ENCODE data around the gene FHAD1. TPM values are rescaled to one million over a fixed set of nuclear protein-coding genes. Genes with fewer than 3 reads are reported as not detected.

FHAD1 gene
- total and polyA plus RNA-seq, 10 of the 15 experiments (the other 5 are each of a cell fraction or from before 2014, with no cell fraction given) = 0.09 to 1.0 (median 0.32) TPM; not detected in 2

- peak; percentile 74 for TF ChIP-seq PBX3 (IDR thresholded peaks at IDR 0.05; ENCODE audit: insufficient replicate concordance, low read depth, low read length)
- TF ChIP-seq HDAC6 (IDR thresholded peaks at IDR 0.05; ENCODE audit: unreplicated experiment) = no peak
- TF ChIP-seq POU2F2 (IDR thresholded peaks at IDR 0.05; ENCODE audit: borderline replicate concordance, low read depth, low read length) = 0 out of 3 replicates have a peak, but pooled peaks have one; percentile 20
- no peak for TF ChIP-seq MTA3 (IDR thresholded peaks at IDR 0.05; ENCODE audit: borderline replicate concordance, low read length)
- TF ChIP-seq PKNOX1 (IDR thresholded peaks at IDR 0.05) = peak; percentile 91
- TF ChIP-seq SPI1 (IDR thresholded peaks at IDR 0.05; ENCODE audit: borderline replicate concordance, insufficient read depth, low read depth, low read length) = no peak
- no peak for TF ChIP-seq GABPA (IDR thresholded peaks at IDR 0.05; ENCODE audit: low read depth)
- TF ChIP-seq ZNF274 (IDR thresholded peaks at IDR 0.05; ENCODE audit: insufficient read depth, insufficient read length) = no peak
- TF ChIP-seq TCF3 (IDR thresholded peaks at IDR 0.05; ENCODE audit: borderline replicate concordance, insufficient read depth, low read depth, low read length) = no peak
- TF ChIP-seq PRDM15 (CRISPR knock-in tag; IDR thresholded peaks at IDR 0.05) = no peak
- TF ChIP-seq IRF3 (IDR thresholded peaks at IDR 0.05) = no peak
- TF ChIP-seq ZSCAN29 (IDR thresholded peaks at IDR 0.05) = no peak
- TF ChIP-seq SMARCA5 (IDR thresholded peaks at IDR 0.05) = 0 out of 2 replicates have a peak, but pooled peaks have one; percentile 59
- TF ChIP-seq CHD2 (IDR thresholded peaks at IDR 0.05; ENCODE audit: borderline replicate concordance, low read depth, low read length) = no peak
- TF ChIP-seq BHLHE40 (IDR thresholded peaks at IDR 0.05; ENCODE audit: borderline replicate concordance in 1 of 2, low read depth in 2 of 2, low read length in 1 of 2) = peak in 1 of 2 experiments; percentile 21; a peak in 1 of 4 replicates
- no peak for TF ChIP-seq RUNX3 (IDR thresholded peaks at IDR 0.05; ENCODE audit: low read length)
- no peak; the same call in 1 of the 2 replicates for TF ChIP-seq RELB (IDR thresholded peaks at IDR 0.05; ENCODE audit: low read depth)
- no peak for TF ChIP-seq JUND (IDR thresholded peaks at IDR 0.05; ENCODE audit: low read depth, low read length)
- TF ChIP-seq IKZF2 (IDR thresholded peaks at IDR 0.05) = peak in 1 of 2 experiments; percentile 38; a peak in 2 of 4 replicates
Measured at GRCh38 chr1:15261155-15262002, 14.4 kb downstream of the FHAD1 start (continued).
